ENCODE data around the gene CASK.
"Not testable (repeated sequence)": the region's sequence is repeated elsewhere in the genome, so short reads cannot be mapped to it uniquely, and the experiment has no call there.

CASK gene

GRCh38 chrX:41728125-41728524 lies 195.2 kb downstream of the CASK start:
- no peak overlapping the region for H3K9ac ChIP-seq (ENCODE audit: insufficient read length)
- H3K27ac ChIP-seq = no peak overlapping the region
- TF ChIP-seq POLR2AphosphoS5 (IDR thresholded peaks at IDR 0.05; ENCODE audit: borderline replicate concordance, low read depth, low read length) = no peak
- no peak for TF ChIP-seq FOXP2 (optimal IDR thresholded peaks at IDR 0.05; ENCODE audit: control extremely low read depth, extremely low read length, insufficient read depth)
- no peak for TF ChIP-seq EZH2 (IDR thresholded peaks at IDR 0.05)
- no peaks in the 10 kb centered on the region for H3K36me3 ChIP-seq (ENCODE audit: insufficient read depth, low read length)
- H3K4me3 ChIP-seq = no peak overlapping the region
- H3K9me3 ChIP-seq (ENCODE audit: low read depth, low read length) = no peaks in the 10 kb centered on the region
- no peak for DNase-seq (ENCODE audit: low read depth, low spot score)

GRCh38 chrX:41723826-41724225 lies 199.5 kb downstream of the CASK start, which contains the start of gene GPR82:
TSS of gene GPR82 (plus strand) at chrX:41724181. CDS start at chrX:41727027, 2,846 bp downstream.
- H3K36me3 ChIP-seq (ENCODE audit: insufficient read depth, low read length) = no peaks in the 10 kb centered on the region
- H3K4me3 ChIP-seq = no peak within 1 kb of the TSS
- DNase-seq (ENCODE audit: low read depth, low spot score) = no peak
- TF ChIP-seq EZH2 (IDR thresholded peaks at IDR 0.05) = no peak
- no peak for TF ChIP-seq FOXP2 (optimal IDR thresholded peaks at IDR 0.05; ENCODE audit: control extremely low read depth, extremely low read length, insufficient read depth)
- no peak for TF ChIP-seq POLR2AphosphoS5 (IDR thresholded peaks at IDR 0.05; ENCODE audit: borderline replicate concordance, low read depth, low read length)
- no peaks in the 10 kb centered on the region for H3K9me3 ChIP-seq (ENCODE audit: low read depth, low read length)
- no peak within 1 kb of the TSS for H3K9ac ChIP-seq (ENCODE audit: insufficient read length)
- H3K27ac ChIP-seq = no peak within 1 kb of the TSS

- no peaks in the 10 kb centered on the region for H3K36me3 ChIP-seq (ENCODE audit: insufficient read depth, low read length)
- no peak overlapping the region for H3K4me3 ChIP-seq
- H3K9me3 ChIP-seq (ENCODE audit: low read depth, low read length) = no peaks in the 10 kb centered on the region
- no peak for DNase-seq (ENCODE audit: low read depth, low spot score)
- no peak overlapping the region for H3K9ac ChIP-seq (ENCODE audit: insufficient read length)
- H3K27ac ChIP-seq = no peak overlapping the region
- no peak for TF ChIP-seq POLR2AphosphoS5 (IDR thresholded peaks at IDR 0.05; ENCODE audit: borderline replicate concordance, low read depth, low read length)
- TF ChIP-seq EZH2 (IDR thresholded peaks at IDR 0.05) = no peak
- TF ChIP-seq FOXP2 (optimal IDR thresholded peaks at IDR 0.05; ENCODE audit: control extremely low read depth, extremely low read length, insufficient read depth) = no peak
These were observed 200.3 kb downstream of the CASK start for GRCh38 chrX:41722816-41723618.

- Histone ChIP-seq H3K27ac (no peak overlapping the region), H3K4me3 (no peak overlapping the region), H3K36me3 (ENCODE audit: insufficient read depth, low read length) (no peaks in the 10 kb centered on the region), H3K9me3 (ENCODE audit: low read depth, low read length) (no peaks in the 10 kb centered on the region), H3K9ac (ENCODE audit: insufficient read length) (no peak overlapping the region)
- DNase-seq (ENCODE audit: low read depth, low spot score) = no peak
- TF ChIP-seq POLR2AphosphoS5 (IDR thresholded peaks at IDR 0.05; ENCODE audit: borderline replicate concordance, low read depth, low read length) = no peak
- no peak for TF ChIP-seq EZH2 (IDR thresholded peaks at IDR 0.05)
- no peak for TF ChIP-seq FOXP2 (optimal IDR thresholded peaks at IDR 0.05; ENCODE audit: control extremely low read depth, extremely low read length, insufficient read depth)
These were observed 201.1 kb downstream of the CASK start for GRCh38 chrX:41722214-41722613.

GRCh38 chrX:41721590-41721989 lies 201.8 kb downstream of the CASK start:
- TF ChIP-seq EZH2 (IDR thresholded peaks at IDR 0.05) (no peak), POLR2AphosphoS5 (IDR thresholded peaks at IDR 0.05; ENCODE audit: borderline replicate concordance, low read depth, low read length) (no peak), FOXP2 (optimal IDR thresholded peaks at IDR 0.05; ENCODE audit: control extremely low read depth, extremely low read length, insufficient read depth) (no peak)
- Histone ChIP-seq H3K9me3 (ENCODE audit: low read depth, low read length) (no peaks in the 10 kb centered on the region), H3K36me3 (ENCODE audit: insufficient read depth, low read length) (no peaks in the 10 kb centered on the region), H3K9ac (ENCODE audit: insufficient read length) (no peak overlapping the region), H3K27ac (no peak overlapping the region), H3K4me3 (no peak overlapping the region)
- DNase-seq (ENCODE audit: low read depth, low spot score) = no peak

- no peaks in the 10 kb centered on the region for H3K9me3 ChIP-seq (ENCODE audit: low read depth, low read length)
- TF ChIP-seq EZH2 (IDR thresholded peaks at IDR 0.05) = no peak
- no peak for TF ChIP-seq FOXP2 (optimal IDR thresholded peaks at IDR 0.05; ENCODE audit: control extremely low read depth, extremely low read length, insufficient read depth)
- no peak for TF ChIP-seq POLR2AphosphoS5 (IDR thresholded peaks at IDR 0.05; ENCODE audit: borderline replicate concordance, low read depth, low read length)
- no peaks in the 10 kb centered on the region for H3K36me3 ChIP-seq (ENCODE audit: insufficient read depth, low read length)
- no peak for DNase-seq (ENCODE audit: low read depth, low spot score)
- H3K9ac ChIP-seq (ENCODE audit: insufficient read length) = no peak overlapping the region
- no peak overlapping the region for H3K27ac ChIP-seq
- H3K4me3 ChIP-seq = no peak overlapping the region
These were observed 203.1 kb downstream of the CASK start for GRCh38 chrX:41720125-41720779.

- H3K9ac ChIP-seq (ENCODE audit: insufficient read length); H3K27ac ChIP-seq; DNase-seq (ENCODE audit: low read depth, low spot score); H3K9me3 ChIP-seq (ENCODE audit: low read depth, low read length); H3K4me3 ChIP-seq; H3K36me3 ChIP-seq (ENCODE audit: insufficient read depth, low read length): not testable (repeated sequence)
These were observed 203.7 kb downstream of the CASK start for GRCh38 chrX:41719610-41720009.

- no peak overlapping the region for H3K9ac ChIP-seq (ENCODE audit: insufficient read length)
- no peak overlapping the region for H3K4me3 ChIP-seq
- TF ChIP-seq EZH2 (IDR thresholded peaks at IDR 0.05) (no peak), FOXP2 (optimal IDR thresholded peaks at IDR 0.05; ENCODE audit: control extremely low read depth, extremely low read length, insufficient read depth) (no peak), POLR2AphosphoS5 (IDR thresholded peaks at IDR 0.05; ENCODE audit: borderline replicate concordance, low read depth, low read length) (no peak)
- no peaks in the 10 kb centered on the region for H3K36me3 ChIP-seq (ENCODE audit: insufficient read depth, low read length)
- no peaks in the 10 kb centered on the region for H3K9me3 ChIP-seq (ENCODE audit: low read depth, low read length)
- H3K27ac ChIP-seq = no peak overlapping the region
- no peak for DNase-seq (ENCODE audit: low read depth, low spot score)
These were observed 204.7 kb downstream of the CASK start for GRCh38 chrX:41718481-41719235.
